ENCODE data around the gene ASB18.

Gene ASB18

GRCh38 chr2:236164925-236165841 lies 99.0 kb downstream of the ASB18 start:
- in situ Hi-C loops (cut with HindIII; ENCODE audit: low sequenced_read_pairs), result no loop called here

DNA sequence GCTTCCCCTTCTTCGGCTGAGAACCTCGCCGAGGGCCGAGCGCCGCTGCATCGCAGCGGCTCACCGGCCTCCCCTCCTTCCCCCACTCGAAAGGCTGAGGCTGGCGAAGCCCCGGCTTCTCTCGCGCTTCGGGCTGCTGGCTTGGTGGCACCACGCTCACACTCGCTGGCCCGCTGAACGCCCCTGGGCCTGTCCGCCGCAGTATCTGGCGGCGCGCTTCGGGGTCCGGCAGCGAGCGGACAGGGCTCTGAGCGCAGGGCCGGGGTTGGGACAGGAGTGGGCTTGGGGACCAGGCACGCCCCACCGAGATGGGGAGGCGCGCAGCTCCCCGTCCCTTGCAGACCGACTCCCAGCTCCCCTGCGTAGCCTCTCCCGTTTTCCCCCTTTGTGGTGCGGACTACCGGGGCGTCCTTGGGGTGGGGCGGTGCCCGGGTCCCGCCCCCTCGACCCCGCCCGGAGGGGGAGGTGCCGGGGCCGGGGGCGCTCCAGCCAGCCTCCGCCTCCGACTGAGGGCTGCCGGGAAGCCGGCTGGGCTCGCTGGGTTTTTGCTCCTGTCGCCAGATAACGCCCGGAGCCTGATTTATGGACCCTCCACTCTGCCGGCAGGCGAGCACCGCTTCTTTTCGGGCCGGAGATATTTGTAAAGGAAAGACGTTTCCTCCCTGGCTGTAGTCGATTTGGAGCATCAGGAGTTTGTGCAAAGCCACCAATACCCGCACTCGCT lies 99.8 kb downstream of the ASB18 start:
- in situ Hi-C loops (cut with HindIII; ENCODE audit: low sequenced_read_pairs), result no loop called here

GRCh38 chr2:236163471-236164200 lies 100.6 kb downstream of the ASB18 start:
- in situ Hi-C loops (cut with HindIII; ENCODE audit: low sequenced_read_pairs), result no loop called here

DNA sequence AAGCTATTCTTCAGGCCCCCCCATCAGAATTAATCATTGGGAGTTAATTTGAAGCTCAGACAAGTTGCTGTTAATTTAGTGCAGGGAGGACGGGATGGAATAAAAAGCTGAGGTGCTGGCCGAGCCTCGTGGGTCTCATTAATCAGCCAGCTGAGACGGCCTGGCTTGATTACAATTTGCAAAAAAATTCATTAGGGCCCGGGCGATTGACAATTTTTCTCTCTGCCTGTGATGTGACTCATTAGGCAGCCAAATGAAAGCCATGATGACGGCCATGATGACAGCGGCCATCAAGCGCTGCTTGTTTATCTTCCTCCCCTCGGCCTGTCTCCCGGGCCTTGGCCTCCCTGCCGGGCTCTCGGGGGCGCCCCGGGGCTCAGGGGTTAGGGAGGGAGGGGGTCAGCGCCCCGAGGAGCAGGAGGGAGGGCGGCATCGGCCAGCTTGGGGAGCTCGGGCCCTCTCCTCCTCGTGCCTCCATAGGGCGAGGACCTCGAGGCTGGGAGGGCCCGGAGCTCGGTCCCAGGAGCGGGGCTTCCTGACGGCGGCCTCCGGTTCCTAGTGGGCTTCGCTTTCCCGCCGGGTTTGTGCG lies 101.2 kb downstream of the ASB18 start:
- in situ Hi-C loops (cut with HindIII; ENCODE audit: low sequenced_read_pairs), result no loop called here

GRCh38 chr2:236162031-236162845 lies 102.0 kb downstream of the ASB18 start:
- in situ Hi-C loops (cut with HindIII; ENCODE audit: low sequenced_read_pairs), result no loop called here

DNA sequence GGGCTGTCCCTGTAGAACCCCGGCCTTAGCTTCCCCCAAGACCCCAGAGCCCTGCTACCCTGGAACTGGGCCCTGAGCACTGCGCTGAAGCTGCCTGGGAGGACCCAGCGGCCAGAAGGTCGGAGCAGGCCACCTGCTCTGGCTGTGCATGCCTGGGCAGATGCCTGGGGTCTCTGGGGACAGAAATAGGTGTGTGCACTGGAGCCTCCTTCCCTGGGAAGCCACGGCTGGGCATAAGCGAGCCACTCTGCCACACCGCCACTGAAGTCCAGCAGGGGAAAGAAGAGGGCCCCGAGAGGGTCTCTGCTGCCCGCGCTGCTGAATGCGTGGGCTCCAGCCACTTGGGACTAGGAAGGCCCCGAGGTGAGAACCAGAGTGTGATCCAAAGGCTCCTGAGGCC lies 102.7 kb downstream of the ASB18 start:
- in situ Hi-C loops (cut with HindIII; ENCODE audit: low sequenced_read_pairs), result no loop called here

- in situ Hi-C loops (cut with HindIII; ENCODE audit: low sequenced_read_pairs), result no loop called here
Observed at GRCh38 chr2:236161082-236161462, 103.1 kb downstream of the ASB18 start.

DNA sequence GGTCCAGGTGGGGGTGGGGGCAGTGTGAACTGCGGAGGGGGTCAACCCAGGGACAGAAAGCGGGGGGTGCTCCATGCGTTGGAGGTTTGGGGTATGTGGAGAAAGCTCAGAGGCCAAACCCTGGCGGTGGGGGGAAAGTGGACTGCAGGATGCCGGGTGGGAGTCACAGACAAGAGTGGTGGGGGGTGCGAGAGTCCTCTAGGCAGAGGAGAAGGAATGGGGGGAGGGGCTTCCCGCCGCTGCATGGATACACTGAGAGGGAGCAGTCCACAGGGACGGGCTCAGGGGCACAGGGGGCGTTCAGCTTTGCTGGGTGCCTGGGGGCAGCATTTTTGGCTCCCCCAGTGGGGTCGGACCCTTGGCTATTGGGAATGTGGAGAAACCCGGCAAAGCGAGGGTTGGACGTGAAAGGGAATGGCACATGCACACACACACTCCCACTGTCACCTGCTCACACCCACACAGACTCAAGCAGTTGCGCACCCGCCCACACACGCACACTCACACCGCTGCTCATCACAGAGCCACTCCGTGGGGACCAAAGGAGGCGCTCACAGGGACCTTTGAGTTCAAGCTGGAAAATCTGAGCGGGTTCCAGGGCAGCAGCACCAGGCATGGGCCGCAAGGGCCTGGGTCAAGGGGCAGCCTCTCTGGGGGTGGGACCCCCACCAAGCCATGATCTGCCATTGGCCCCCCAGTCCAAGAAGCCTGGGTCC lies 103.7 kb downstream of the ASB18 start:
- in situ Hi-C loops (cut with HindIII; ENCODE audit: low sequenced_read_pairs), result no loop called here

GRCh38 chr2:236159778-236160170 lies 104.4 kb downstream of the ASB18 start:
- in situ Hi-C loops (cut with HindIII; ENCODE audit: low sequenced_read_pairs), result no loop called here

GRCh38 chr2:236158969-236159777 lies 105.0 kb downstream of the ASB18 start:
- in situ Hi-C loops (cut with HindIII; ENCODE audit: low sequenced_read_pairs), result no loop called here

GRCh38 chr2:236157815-236158498 lies 106.2 kb downstream of the ASB18 start:
- in situ Hi-C loops (cut with HindIII; ENCODE audit: low sequenced_read_pairs), result no loop called here

DNA sequence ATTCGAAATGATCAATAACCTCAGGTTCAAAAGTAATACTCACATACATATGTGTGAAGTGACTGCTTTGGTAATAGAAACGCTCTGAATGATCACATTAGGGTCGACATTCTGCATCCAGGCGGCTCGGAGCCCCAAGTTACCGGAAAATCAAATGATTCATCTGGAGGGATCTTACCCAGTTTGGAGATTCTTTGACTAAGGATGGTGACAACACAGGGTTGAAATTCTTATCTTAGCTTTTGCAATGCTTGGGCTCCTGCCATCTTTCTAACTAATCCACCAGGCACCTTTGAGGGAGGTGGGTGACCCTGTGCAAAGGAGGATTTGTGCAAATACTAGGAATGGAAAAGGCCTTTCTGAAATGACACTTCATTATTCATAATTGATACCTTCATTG lies 106.8 kb downstream of the ASB18 start:
- in situ Hi-C loops (cut with HindIII; ENCODE audit: low sequenced_read_pairs), result no loop called here

DNA sequence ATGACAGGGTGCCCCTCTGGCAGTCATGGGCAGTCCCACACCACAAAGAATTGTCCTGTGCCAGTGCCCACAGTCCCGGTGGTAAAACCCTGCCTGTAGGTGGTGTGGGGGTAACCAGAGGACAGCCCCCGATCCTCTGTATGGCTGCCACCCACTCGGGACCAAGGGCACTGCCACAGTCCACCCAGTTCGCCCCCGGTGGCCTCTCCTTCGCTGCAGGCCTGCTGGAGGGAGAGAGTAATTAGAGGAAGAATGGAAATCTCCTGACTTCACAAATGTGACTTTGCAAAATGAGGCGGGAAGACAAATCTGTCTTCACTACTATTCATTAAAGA lies 107.4 kb downstream of the ASB18 start:
- in situ Hi-C loops (cut with HindIII; ENCODE audit: low sequenced_read_pairs), result no loop called here

- in situ Hi-C loops (cut with HindIII; ENCODE audit: low sequenced_read_pairs), result no loop called here
Observed at GRCh38 chr2:236156095-236156859, 107.9 kb downstream of the ASB18 start.

DNA sequence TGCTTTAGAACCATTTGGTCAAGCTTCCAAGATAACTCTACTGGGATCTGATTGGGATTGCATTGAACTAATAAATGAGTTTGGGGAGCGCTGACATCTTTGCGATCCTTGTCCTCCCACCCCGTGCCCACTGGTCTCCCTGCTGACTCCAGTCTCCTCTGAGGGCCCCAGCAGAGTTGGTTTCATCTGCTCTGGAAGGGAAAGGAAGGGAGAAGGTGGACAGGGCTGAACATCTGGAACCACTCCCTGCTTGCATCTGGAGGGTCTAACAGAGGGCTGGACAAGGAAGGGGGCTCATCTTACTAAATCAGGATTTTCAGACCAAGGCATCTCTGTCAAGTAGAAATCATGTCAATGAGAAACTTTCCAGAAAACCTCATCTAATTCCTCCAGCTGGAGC lies 108.8 kb downstream of the ASB18 start:
- in situ Hi-C loops (cut with HindIII; ENCODE audit: low sequenced_read_pairs), result no loop called here

DNA sequence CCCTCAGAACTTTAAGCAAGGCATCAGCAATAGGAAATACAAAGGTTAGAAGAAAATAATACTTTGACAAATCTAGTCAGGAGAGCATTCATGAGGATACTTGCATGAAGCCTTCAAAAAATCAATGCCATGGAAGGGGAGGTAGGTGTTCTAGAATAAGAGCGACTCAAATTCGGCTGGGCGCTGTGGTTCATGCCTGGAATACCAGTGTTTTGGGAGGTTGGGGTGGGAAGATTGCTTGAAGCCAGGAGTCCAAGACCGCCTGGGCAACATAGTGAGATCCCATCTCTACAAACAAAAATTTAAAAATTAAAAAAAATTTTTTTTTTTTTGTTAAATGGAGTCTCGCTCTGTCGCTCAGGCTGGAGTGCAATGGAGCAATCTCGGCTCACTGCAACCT lies 117.8 kb downstream of the ASB18 start:
- in situ Hi-C loops (cut with HindIII; ENCODE audit: low sequenced_read_pairs), result no loop called here

DNA sequence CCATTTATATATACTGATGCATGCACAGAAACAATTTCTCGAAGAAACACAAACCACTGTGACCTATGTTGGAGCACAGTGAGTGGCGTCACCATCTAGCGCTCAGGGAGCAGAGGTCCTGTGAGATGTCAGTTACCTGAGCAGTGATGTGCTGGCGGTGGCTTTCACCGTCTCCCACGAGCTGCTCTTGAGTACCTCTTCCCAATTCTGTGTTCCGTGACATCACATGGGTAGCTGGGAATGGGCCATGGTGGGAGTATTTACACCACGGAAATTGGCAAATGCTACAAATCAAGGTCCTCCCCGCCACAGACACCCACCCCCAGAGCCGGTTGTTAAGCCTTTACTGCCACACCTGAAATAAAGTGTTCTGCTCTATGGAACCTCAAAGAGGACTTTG lies 120.4 kb downstream of the ASB18 start:
- in situ Hi-C loops (cut with HindIII; ENCODE audit: low sequenced_read_pairs), result no loop called here

All from endothelial cell of hepatic sinusoid (primary cell).